C4-2B (cell line): Measurements from ENCODE around the gene ROR1.

Experiments used
- CTCF ChIP-seq: fragments of 450-650 bp; conservative IDR thresholded peaks from 2 replicates; pipeline ENCODE4 v1.5.1; 2017; ENCODE audit warnings: mild to moderate bottlenecking
- ZFX ChIP-seq: fragments of 450-650 bp; IDR thresholded peaks from 2 replicates; pipeline ENCODE4 v1.6.1; 2017

- TF ChIP-seq CTCF (peak; percentile 95), ZFX (no peak)
Measured at GRCh38 chr1:64136752-64137411, 363.1 kb downstream of the ROR1 start.
